Measurements from ENCODE around the gene ANKRD7.

GRCh38 chr7:118217210-118217619 is 7.3 kb upstream of the ANKRD7 start:
- no peak for TF ChIP-seq POLR2A (IDR thresholded peaks at IDR 0.05)
- TF ChIP-seq CTCF (IDR thresholded peaks at IDR 0.05): no peak

All from prostate gland (tissue), 2 donors.